ENCODE results near the gene RUNX3. TPM values are rescaled to one million over a fixed set of nuclear protein-coding genes. Genes with fewer than 3 reads are reported as not detected.

Gene RUNX3
- polyA plus RNA-seq, 1 experiment: 0.23 TPM

- DNase-seq (ENCODE audit: low read depth): no peak
- TF ChIP-seq CTCF (IDR thresholded peaks at IDR 0.05; ENCODE audit: insufficient read depth, low read depth, low read length): no peak
- ChIA-PET CTCF (interaction anchor here (1.3 kb wide), 1 partner anchor 32 kb away, joined by 3 read pairs; no protein-coding TSS in a partner anchor), POLR2A (interaction anchor here (0.6 kb wide), 1 partner anchor 15 kb away, joined by 5 read pairs; no protein-coding TSS in a partner anchor)
- no peaks in the 10 kb centered on the region for H3K36me3 ChIP-seq (ENCODE audit: control insufficient read depth, insufficient read depth, low read length)
- H3K27me3 ChIP-seq (ENCODE audit: control insufficient read depth, insufficient read depth, low read length): peaks cover 12% of the 10 kb centered on the region
- no peak overlapping the region for H3K4me3 ChIP-seq (ENCODE audit: low read depth, low read length)
Observed at GRCh38 chr1:24866211-24867083, 63.6 kb downstream of the RUNX3 start.

- POLR2A ChIA-PET: no interaction called here
- no peak for TF ChIP-seq CTCF (IDR thresholded peaks at IDR 0.05; ENCODE audit: insufficient read depth, low read depth, low read length)
- Histone ChIP-seq H3K27me3 (ENCODE audit: control insufficient read depth, insufficient read depth, low read length) (peaks cover 15% of the 10 kb centered on the region), H3K36me3 (ENCODE audit: control insufficient read depth, insufficient read depth, low read length) (no peaks in the 10 kb centered on the region), H3K4me3 (ENCODE audit: low read depth, low read length) (no peak overlapping the region)
- CTCF ChIA-PET: no interaction called here
- no peak for DNase-seq (ENCODE audit: low read depth)
Observed at GRCh38 chr1:24865587-24865986, 64.5 kb downstream of the RUNX3 start.

- CTCF ChIA-PET: interaction anchor here (0.8 kb wide), 1 partner anchor 177 kb away, joined by 3 read pairs; no protein-coding TSS in a partner anchor
- H3K4me3 ChIP-seq (ENCODE audit: low read depth, low read length): no peak overlapping the region
Observed at GRCh38 chr1:24865168-24865567, 64.9 kb downstream of the RUNX3 start.

GRCh38 chr1:24864370-24864777 lies 65.7 kb downstream of the RUNX3 start:
- Histone ChIP-seq H3K36me3 (ENCODE audit: control insufficient read depth, insufficient read depth, low read length) (no peaks in the 10 kb centered on the region), H3K4me3 (ENCODE audit: low read depth, low read length) (no peak overlapping the region), H3K27me3 (ENCODE audit: control insufficient read depth, insufficient read depth, low read length) (peaks cover 15% of the 10 kb centered on the region)
- DNase-seq (ENCODE audit: low read depth): no peak
- no peak for TF ChIP-seq CTCF (IDR thresholded peaks at IDR 0.05; ENCODE audit: insufficient read depth, low read depth, low read length)
- CTCF ChIA-PET: interaction anchor here (0.7 to 1.5 kb wide), 3 partner anchors 14 to 176 kb away, joined by 3 to 7 read pairs (median 3); no protein-coding TSS in a partner anchor
- POLR2A ChIA-PET: no interaction called here

More at GRCh38 chr1:24865168-24865567, 64.9 kb downstream of the RUNX3 start:
- no peak for DNase-seq (ENCODE audit: low read depth)
- TF ChIP-seq CTCF (IDR thresholded peaks at IDR 0.05; ENCODE audit: insufficient read depth, low read depth, low read length): no peak
- H3K27me3 ChIP-seq (ENCODE audit: control insufficient read depth, insufficient read depth, low read length): peaks cover 15% of the 10 kb centered on the region
- no peaks in the 10 kb centered on the region for H3K36me3 ChIP-seq (ENCODE audit: control insufficient read depth, insufficient read depth, low read length)
- POLR2A ChIA-PET: no interaction called here

GRCh38 chr1:24862775-24863483 lies 67.1 kb downstream of the RUNX3 start:
- no peak overlapping the region for H3K4me3 ChIP-seq (ENCODE audit: low read depth, low read length)
- POLR2A ChIA-PET: no interaction called here
- peaks cover 15% of the 10 kb centered on the region for H3K27me3 ChIP-seq (ENCODE audit: control insufficient read depth, insufficient read depth, low read length)
- no peak for TF ChIP-seq CTCF (IDR thresholded peaks at IDR 0.05; ENCODE audit: insufficient read depth, low read depth, low read length)
- CTCF ChIA-PET: interaction anchor here (0.8 to 1.9 kb wide), 6 partner anchors 8 to 174 kb away, joined by 3 to 7 read pairs (median 4); no protein-coding TSS in a partner anchor
- H3K36me3 ChIP-seq (ENCODE audit: control insufficient read depth, insufficient read depth, low read length): no peaks in the 10 kb centered on the region
- DNase-seq (ENCODE audit: low read depth): no peak
